Measurements from ENCODE around the gene TM2D1. TPM values are rescaled to one million over a fixed set of nuclear protein-coding genes. Genes with fewer than 3 reads are reported as not detected.

The TM2D1 gene
- total and polyA plus RNA-seq, 8 donors: 41.6 to 82.3 (median 69.6) TPM

DNA sequence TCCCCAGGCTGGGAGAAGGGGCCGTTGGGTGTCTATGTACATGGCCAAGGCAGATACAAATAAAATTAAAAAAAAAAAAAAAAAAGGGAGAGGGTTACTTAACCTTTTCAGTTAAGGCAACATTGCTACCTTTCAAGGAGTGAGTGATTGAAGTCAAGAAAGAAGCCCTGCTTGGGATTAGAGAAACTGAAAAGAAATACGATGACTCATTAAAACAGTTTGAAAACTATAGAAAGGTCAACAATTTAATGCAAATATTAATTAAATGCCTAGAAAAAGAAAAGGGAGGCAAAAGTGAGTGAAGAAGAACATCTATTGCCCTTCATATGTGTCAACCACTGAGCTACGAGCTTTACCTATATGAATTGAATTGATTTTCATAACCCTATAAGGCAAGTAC is 69.5 kb downstream of the TM2D1 start:
- H3K36me3 ChIP-seq: no peaks in the 10 kb centered on the region
- no peak for ATAC-seq
- no peak overlapping the region for H3K27ac ChIP-seq

DNA sequence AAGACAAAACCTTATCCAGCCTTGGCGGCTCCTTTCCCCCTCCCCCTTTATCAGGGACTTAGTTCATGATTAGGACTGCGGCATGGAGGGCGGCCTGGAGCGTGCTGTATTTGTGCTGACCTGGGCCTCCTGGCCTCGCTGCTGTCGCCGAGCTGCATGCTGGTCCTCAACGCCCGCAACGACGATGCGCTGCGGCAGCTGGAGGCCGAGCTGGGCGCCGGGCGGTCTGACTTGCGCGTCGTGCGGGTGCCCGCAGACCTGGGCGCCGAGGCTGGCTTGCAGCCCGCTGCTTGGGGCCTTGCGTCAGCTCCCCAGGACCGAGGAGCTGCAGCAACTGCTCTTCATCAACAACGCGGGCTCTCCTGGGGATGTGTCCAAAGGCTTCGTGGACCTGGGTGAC is 70.9 kb downstream of the TM2D1 start:
- Histone ChIP-seq H3K27ac (no peak overlapping the region), H3K4me3 (no peak overlapping the region), H3K9me3 (no peaks in the 10 kb centered on the region), H3K36me3 (no peaks in the 10 kb centered on the region), H3K27me3 (no peaks in the 10 kb centered on the region), H3K4me1 (no peaks in the 10 kb centered on the region)
- no peak for ATAC-seq
- peak in 1 of 4 donors; percentile 81 for DNase-seq
- TF ChIP-seq, protein P1, sequence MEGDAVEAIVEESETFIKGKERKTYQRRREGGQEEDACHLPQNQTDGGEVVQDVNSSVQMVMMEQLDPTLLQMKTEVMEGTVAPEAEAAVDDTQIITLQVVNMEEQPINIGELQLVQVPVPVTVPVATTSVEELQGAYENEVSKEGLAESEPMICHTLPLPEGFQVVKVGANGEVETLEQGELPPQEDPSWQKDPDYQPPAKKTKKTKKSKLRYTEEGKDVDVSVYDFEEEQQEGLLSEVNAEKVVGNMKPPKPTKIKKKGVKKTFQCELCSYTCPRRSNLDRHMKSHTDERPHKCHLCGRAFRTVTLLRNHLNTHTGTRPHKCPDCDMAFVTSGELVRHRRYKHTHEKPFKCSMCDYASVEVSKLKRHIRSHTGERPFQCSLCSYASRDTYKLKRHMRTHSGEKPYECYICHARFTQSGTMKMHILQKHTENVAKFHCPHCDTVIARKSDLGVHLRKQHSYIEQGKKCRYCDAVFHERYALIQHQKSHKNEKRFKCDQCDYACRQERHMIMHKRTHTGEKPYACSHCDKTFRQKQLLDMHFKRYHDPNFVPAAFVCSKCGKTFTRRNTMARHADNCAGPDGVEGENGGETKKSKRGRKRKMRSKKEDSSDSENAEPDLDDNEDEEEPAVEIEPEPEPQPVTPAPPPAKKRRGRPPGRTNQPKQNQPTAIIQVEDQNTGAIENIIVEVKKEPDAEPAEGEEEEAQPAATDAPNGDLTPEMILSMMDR (IDR thresholded peaks at IDR 0.05): no peak
- intact Hi-C loops (cut with DNase I): no loop called here

More for the DNA sequence above, 69.5 kb downstream of the TM2D1 start:
- H3K4me3 ChIP-seq: no peak overlapping the region
- TF ChIP-seq, protein P1 (IDR thresholded peaks at IDR 0.05): no peak
- no peaks in the 10 kb centered on the region for H3K9me3 ChIP-seq
- no peaks in the 10 kb centered on the region for H3K4me1 ChIP-seq
- no peaks in the 10 kb centered on the region for H3K27me3 ChIP-seq
- DNase-seq: no peak
- intact Hi-C loops (cut with DNase I): no loop called here

- DNase-seq: no peak
- Histone ChIP-seq H3K36me3 (no peaks in the 10 kb centered on the region), H3K4me3 (no peak overlapping the region), H3K27ac (no peak overlapping the region), H3K4me1 (no peaks in the 10 kb centered on the region), H3K27me3 (no peaks in the 10 kb centered on the region), H3K9me3 (no peaks in the 10 kb centered on the region)
- TF ChIP-seq, protein P1 (IDR thresholded peaks at IDR 0.05): no peak
- no peak for ATAC-seq
- intact Hi-C loops (cut with DNase I): no loop called here
Measured at GRCh38 chr1:61648983-61649742, 75.8 kb downstream of the TM2D1 start.

GRCh38 chr1:61647142-61647541 is 77.8 kb downstream of the TM2D1 start:
- Histone ChIP-seq H3K9me3 (no peaks in the 10 kb centered on the region), H3K27ac (no peak overlapping the region), H3K36me3 (no peaks in the 10 kb centered on the region), H3K4me3 (no peak overlapping the region), H3K4me1 (no peaks in the 10 kb centered on the region), H3K27me3 (no peaks in the 10 kb centered on the region)
- DNase-seq (no peak), ATAC-seq (no peak)
- TF ChIP-seq, protein P1 (IDR thresholded peaks at IDR 0.05): no peak
- intact Hi-C loops (cut with DNase I): no loop called here

DNA sequence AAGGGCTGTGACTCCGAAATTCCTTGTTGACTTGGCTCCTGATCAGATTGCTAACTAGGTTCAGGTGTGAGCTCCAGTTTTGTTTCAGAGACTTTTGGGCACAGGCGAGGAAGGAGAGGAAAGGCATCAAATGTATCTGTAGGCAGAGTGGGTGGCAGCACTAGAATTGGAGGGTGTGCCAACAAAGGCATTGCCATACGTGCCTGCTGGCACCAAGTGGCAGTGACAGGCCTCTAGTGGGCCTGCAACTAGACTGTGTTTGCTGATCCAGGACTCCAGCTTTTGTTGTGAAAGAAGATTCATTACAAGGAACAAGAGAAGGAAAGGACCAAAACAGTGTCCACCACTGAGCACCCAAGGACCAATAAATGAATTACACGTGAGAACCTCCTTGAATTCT is 79.5 kb downstream of the TM2D1 start:
- intact Hi-C loops (cut with DNase I): no loop called here
- no peak for ATAC-seq

More for the DNA sequence above, 79.5 kb downstream of the TM2D1 start:
- H3K9me3 ChIP-seq: no peaks in the 10 kb centered on the region
- no peaks in the 10 kb centered on the region for H3K27me3 ChIP-seq
- no peak overlapping the region for H3K27ac ChIP-seq
- no peak overlapping the region for H3K4me3 ChIP-seq
- no peaks in the 10 kb centered on the region for H3K36me3 ChIP-seq
- no peaks in the 10 kb centered on the region for H3K4me1 ChIP-seq
- TF ChIP-seq, protein P1 (IDR thresholded peaks at IDR 0.05): no peak
- no peak for DNase-seq

Data from left lung (tissue), 10 donors.